Left colon (tissue), 2 donors: ENCODE measurements around the gene ANKRD11. TPM values are rescaled to one million over a fixed set of nuclear protein-coding genes. Genes with fewer than 3 reads are reported as not detected.
"Not testable (repeated sequence)": the region's sequence is repeated elsewhere in the genome, so short reads cannot be mapped to it uniquely, and the experiment has no call there.

Source experiments
- ATAC-seq: fragments of 200-7000 bp; cut with Tn5 transposase; one replicate; pipeline ENCODE4 v1.9.1; 2020; ENCODE audit warnings: mild to moderate bottlenecking, moderate library complexity
- DNase-seq, 2 donors: peaks; one replicate each; pipeline ENCODE4 v3.0.0-alpha.2; 2020
- intact Hi-C, 2 donors: fragments of 100-400 bp; cut with DNase I in 1 of 2; cut with micrococcal nuclease in 1 of 2; formaldehyde crosslinking; loops; one replicate each; pipeline versions ENCODE4 v1.11.2 to v1.14.0; 2022; cut with DNase I, micrococcal nuclease
- total RNA-seq, 2 donors: library from RNA; stranded (reverse); fragmentation: NEBNext Ultra II Directional; extraction: Animal tissue kit (Norgen Biotek cat#: 25700); gene quantifications; one replicate each; pipeline ENCODE4 v1.2.1, GENCODE V29; 2021
- donor health status: DM: no; HTN: no; CAD: no.
- donor health status: DM: yes; HTN: yes; CAD: no.

ANKRD11 gene
- total RNA-seq, 2 donors from 2014 or later, result 82.5 to 135 TPM

DNA sequence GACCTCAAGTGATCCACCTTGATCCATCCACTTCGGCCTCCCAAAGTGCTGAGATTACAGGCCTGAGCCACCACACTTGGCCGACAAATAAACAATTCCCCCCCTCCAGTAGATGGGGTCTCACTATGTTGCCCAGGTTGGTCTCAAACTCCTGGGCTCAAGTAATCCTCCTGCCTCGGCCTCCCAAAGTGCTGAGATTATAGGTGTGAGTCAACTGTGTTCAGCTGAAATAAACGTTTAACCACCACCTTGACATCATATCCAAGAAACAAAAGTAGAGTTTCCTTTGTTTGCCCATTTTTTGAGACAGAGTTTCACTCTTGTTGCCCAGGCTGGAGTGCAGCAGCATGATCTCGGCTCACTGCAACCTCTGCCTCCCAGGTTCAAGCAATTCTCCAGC, 107.8 kb downstream of the ANKRD11 start:
- intact Hi-C loops, ATAC-seq, DNase-seq: not testable (repeated sequence)

DNA sequence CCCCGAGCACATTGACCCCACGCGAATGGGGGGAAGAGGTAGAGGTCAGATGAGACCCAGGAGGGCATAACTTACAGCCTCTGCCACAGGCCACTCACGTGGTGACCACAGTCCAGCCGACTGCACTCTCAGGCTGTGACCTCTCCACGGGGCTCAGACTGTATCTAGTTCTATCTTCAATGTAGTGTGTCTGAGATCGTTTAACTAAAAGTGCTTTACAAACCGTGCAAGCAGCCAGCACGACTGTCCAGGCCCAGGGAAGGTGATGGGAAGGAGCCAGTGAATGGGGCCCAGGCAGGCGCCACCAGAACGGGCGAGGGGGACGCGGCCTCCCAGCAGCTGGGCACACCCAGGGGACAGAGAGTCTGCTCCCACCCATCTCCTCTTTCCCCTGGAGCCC, 108.6 kb downstream of the ANKRD11 start:
- DNase-seq (no peak), ATAC-seq (no peak)
- intact Hi-C loops, result no loop called here

DNA sequence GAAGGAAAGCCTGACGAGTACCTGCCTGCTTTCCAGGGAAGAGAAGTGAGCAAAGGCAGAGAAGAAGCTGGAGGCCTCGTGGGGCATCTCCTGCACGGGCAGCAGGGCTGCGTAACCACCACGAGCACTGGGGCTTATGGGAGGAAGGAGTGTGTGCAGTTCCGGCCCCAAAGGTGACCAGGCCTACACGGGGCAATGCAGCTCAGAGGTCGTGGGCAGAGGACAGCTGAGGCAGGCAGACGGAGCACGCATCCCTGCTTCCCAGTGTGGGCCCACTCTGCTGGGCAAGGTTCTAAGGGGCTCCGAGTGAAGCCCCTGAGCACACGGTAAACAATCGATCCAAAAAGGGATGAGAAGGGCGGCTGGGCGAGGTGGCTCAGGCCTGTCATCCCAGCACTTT, 109.7 kb downstream of the ANKRD11 start:
- ATAC-seq (no peak), DNase-seq (no peak)
- intact Hi-C loops, result no loop called here

DNA sequence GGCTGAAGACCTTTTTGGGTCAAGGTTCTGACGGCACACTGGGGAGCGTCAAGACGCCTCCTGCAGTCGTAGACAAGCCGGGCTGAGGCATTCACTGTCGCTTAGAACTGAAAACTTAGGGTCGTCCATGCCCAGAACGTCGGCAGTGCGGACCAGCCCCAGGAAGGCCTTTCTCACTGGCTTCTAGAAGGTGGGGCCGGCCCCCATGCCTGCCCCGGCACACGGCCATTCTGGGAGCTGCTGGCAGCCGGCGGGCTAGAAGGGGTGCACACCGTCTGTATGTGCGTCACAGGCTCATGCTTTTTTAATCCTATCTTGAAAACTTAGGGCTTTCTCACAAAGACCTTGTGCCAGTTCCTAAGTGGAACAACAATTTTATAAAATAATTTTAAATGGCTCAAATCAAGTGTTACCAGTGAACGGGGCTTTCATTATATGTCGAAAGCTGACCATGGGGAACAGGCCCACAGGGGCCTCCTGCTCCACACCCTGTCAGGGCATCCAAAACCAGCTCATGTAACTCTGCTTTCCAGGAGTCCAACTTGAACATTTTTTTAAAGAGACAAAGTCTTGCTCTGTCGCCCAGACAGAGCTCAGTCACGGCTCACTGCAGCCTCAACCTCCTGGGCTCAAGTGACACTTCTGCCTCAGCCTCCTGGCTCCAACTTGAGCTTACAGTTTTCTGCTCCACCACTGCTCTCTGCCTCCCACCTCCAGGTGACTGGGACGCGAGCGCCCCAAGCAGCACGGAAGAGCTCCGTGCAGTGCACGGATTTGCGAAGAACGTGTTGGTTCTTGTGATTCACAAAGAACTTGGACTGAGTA, 111.2 kb downstream of the ANKRD11 start:
- no peak for ATAC-seq
- no peak for DNase-seq
- intact Hi-C loops, result no loop called here

DNA sequence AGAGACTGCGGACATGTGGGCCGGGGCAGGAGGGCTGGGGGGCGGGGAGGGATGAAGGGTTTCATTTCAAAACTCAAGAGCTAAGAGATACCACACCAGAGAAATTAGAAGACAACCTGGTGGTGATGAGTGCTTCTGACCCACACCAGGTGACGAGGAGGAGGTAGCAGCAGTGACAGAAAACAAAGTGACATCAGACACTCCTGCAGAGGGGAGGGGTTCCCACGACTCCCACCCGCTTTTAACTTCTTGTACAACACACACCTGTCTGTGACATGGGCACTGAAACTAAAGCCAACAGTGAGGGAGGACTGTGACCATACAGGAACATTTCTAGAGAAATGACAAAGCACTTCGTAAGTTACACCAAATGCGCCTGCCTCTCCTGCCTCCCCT, 112.9 kb downstream of the ANKRD11 start:
- ATAC-seq, result no peak
- intact Hi-C loops, result no loop called here
- DNase-seq, result no peak

DNA sequence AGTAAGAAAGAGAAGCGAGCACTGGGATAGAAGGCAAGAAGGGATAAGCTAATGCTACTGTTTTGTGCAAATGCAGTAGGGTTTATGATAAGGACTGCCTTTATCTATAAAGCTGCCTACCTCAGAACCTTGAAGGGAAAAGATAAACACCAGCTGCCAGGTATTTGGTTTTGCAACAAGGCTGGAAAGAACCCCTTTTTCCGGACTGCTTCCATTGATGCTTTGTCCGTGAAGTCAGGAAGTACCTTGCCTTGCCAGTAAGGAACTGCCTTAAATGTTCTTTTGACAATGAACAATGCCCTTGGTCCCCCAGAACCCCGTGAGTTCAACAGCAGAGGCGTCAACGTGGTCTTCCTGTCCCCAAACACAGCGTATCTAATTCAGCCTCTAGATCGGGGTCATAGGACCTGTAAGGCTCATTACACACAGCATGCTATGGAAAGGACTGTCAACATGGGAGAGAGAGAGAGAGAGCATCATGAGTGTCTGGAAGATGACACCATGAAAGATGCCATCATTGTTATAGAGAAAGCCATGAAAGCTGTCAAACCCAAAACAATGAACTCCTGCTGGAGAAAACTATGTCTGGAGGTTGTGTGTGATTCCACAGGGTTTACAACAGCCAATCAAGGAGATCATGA, 113.4 kb downstream of the ANKRD11 start:
- no peak for DNase-seq
- no peak for ATAC-seq
- intact Hi-C loops, result no loop called here

DNA sequence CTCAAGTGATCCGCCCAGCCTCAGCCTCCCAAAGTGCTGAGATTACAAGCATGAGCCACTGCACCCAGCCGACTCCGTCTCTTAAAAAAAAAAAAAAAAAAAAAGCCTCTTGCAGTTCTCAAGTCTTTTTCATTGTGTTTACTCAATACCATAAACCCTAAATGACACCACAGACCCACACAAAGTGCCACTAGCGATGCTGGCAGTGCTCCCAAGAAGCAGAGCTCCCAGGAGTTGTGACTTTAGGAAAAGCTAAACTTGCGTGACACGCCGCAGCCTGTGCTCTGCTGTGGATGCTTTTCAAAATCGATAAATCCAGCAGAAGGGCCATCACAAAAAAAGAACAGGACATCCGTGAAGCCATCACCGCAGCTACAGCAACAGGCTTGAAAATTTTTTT, 114.7 kb downstream of the ANKRD11 start:
- intact Hi-C loops, result no loop called here

DNA sequence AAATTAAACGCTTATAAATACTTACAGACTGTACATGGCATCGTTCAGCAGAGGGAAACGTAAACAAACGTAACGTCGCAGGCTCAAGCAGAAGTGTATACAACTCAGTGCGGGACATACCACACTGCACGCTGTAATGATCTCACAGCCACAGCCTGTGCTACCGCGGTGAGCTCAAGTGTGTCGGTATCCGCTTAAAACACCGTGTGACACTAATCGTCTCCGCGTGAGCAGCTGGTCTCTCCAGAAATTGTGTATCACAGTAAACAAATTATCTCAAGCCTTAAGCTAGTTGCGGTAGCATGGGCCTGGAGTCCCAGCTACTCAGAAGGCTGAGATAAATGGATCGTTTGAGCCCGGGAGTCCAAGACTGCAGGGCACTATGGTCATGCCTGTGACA, 115.3 kb downstream of the ANKRD11 start:
- peak; percentile 15 for ATAC-seq
- intact Hi-C loops, result no loop called here
- DNase-seq, result no peak

More for the DNA sequence above, 114.7 kb downstream of the ANKRD11 start:
- ATAC-seq (peak; percentile 45), DNase-seq (no peak)

DNA sequence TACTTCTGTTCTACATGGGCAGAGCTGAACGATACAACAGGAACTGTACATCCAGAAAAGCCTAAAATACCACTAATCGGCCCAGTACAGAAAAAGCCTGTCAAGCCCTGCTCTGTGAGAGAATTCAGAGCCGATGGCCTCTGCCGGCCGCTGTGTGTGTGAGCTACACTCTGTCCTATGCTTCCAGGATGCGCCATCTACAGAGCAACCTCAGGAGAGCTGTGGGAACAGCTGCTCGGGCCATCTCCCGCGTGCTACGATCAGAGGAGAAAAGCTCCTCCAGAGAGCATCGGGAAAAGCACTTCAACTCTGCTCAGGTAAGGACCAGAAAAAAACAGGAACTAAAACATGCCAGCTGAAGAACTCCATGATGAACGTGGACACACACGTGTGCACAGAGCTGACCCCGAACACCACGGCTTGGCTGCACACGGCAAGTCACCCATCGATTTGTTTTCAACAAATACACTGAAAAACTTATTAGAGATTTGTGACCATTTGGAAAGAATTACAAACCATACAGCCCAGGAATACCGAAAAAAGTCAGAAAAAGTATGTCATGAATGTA, 115.9 kb downstream of the ANKRD11 start:
- DNase-seq (no peak), ATAC-seq (no peak)
- intact Hi-C loops, result no loop called here

DNA sequence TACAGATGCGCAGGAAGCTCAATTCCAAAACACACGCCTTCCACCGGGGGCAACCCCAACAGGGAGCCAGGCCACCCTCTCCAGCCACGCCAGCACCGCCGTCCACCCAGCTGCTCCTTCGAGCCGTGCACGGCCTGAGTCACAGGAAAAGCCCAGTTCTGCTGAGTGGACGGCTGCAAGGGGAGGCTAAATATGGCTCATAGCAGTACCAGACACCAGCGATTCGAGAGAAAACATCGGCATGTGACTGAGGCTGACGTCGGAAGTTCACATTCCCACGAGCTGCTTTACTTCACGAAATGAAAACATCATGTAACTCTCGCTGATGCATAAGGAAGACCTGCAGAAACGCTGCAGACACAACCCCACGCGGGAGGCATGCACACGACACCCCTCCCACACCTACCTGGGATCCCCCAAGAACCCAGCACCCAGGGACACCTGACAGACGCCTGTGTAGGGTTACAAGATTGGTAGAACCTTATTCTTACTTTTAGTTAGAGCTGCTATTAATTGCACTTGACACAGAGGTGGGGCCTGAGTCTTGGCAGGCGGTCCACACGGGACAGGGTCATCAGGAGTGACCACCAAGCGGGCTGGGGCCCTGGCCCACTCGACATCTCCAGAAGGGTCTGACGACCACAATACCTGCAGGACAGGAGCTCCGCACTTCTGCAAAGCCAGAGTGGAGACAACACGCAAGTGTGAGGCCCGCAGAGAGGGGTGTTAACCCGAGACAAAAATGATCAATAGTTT, 116.8 kb downstream of the ANKRD11 start:
- ATAC-seq, result no peak
- intact Hi-C loops, result no loop called here

DNA sequence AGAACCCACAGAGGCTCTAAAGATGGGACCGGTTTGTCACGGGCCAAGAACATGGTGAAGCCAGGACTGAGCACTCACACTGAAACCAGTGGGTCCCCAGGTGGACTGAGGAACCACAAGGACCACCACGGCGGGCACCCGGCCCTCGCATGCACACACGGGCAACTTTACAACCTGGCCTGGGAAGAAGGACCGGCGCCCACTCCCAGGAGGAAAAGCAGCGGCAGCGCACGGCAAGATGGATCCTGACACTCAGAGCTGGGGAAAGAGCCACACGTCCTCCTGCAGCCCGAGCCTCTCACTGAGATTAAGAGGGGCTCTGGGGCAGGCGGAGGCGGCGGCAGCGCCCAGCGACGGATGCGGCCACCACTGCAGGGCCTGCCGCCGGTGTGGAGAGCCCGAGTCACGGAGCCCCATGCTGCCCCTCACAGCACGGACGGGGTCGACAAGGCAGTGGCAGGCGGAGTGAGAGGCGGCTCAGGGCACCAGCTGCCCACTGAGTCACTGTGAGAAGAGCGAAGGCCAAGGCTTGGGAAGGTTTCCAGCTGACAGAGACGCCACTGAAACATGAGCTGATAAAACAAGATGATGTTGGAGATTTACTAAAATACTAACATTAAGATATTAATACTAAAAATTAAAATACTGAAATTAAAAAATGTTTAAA, 118.3 kb downstream of the ANKRD11 start:
- intact Hi-C loops, result no loop called here
- DNase-seq (no peak), ATAC-seq (no peak)

More for the DNA sequence above, 116.8 kb downstream of the ANKRD11 start:
- no peak for DNase-seq

DNA sequence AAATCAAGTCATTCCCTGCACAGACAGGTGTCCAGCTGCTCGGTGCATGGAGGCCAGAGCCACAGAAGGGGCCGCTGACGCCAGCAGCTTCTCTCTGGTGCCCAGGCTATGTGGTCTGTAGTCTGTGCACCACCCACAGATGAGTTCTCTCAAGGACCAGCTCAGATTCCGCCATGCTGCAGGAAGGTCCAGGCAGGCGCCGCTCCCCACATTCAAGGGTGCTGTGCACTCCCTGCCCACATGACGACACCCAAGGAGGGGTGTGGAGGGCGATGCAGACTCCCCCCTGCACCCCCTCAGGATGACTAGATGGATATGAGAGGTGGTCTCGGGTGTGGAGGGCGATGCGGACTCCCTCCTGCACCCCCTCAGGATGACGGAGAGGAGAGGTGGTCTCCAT, 119.0 kb downstream of the ANKRD11 start:
- ATAC-seq (no peak), DNase-seq (no peak)
- intact Hi-C loops, result no loop called here

DNA sequence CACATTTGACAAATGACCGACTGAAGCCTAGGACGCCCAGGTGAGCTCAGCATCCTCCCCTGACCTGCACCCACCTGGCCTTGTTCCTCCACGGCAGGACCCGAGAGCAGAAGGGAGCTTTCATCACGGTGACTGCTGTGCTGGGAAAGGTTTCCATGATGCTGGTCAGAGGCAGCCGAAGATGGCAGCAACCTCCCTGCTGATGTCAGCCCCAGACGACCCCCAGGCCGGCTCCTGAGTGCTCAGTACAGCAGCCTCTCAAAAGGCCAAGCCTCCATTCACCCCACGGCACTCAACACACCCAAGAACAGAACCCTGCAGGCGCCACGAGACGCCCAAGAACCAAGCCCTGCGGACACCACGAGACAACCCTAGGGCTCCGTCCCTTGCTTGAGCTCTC, 119.8 kb downstream of the ANKRD11 start:
- intact Hi-C loops, result no loop called here
- ATAC-seq (no peak), DNase-seq (no peak)

DNA sequence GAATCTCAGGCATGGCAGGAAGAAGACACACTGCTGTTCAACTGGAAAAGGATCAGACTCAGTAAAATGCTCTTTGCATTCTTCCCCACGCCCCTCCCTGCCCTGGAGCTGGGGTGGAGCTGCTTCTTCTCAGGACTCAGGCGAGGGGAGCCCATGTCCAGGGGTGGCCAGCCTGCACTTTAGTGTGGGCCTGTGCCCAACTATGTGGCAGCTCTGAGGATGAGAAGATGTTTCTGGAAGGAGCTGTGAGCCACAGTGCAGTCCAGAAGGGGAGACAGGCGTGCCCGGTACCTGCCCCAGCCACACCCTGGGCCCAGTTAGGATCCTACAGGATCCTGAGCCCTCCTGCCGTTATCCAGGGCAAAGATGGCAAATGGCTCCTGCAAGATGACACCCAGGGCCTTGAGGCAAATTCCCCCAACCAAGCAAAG, 120.3 kb downstream of the ANKRD11 start:
- ATAC-seq, result peak; percentile 24
- intact Hi-C loops, result no loop called here
- DNase-seq, result no peak

DNA sequence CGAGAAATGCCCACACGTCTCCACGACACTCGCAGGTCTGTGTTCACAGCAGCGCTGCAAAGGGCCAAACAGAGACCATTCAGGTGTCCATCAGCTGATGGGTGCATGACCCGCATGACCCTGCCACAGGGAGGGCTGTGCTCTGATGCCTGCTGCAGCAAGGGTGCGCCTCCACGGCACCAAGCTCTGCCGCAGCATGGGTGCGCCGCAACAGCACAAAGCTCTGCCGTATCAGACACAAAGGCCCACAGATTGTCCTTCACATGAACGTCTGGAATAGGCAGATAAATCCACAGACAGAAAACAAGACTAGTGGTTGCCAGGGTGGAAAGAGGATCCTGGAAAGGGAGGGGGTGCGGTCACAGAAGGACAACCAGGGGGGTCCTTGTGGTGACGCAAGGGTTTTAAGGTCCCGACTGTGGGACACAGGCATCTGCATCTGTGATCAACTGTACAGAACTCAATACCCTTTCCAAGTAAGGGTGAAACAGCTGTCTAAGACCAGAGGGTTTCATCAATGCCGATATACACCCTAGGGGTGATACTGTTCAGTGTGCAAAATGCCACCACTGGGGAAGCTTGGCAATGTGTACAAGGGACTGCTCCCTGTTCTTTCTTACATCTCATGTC, 121.0 kb downstream of the ANKRD11 start:
- ATAC-seq, result no peak
- DNase-seq, result no peak
- intact Hi-C loops, result no loop called here

DNA sequence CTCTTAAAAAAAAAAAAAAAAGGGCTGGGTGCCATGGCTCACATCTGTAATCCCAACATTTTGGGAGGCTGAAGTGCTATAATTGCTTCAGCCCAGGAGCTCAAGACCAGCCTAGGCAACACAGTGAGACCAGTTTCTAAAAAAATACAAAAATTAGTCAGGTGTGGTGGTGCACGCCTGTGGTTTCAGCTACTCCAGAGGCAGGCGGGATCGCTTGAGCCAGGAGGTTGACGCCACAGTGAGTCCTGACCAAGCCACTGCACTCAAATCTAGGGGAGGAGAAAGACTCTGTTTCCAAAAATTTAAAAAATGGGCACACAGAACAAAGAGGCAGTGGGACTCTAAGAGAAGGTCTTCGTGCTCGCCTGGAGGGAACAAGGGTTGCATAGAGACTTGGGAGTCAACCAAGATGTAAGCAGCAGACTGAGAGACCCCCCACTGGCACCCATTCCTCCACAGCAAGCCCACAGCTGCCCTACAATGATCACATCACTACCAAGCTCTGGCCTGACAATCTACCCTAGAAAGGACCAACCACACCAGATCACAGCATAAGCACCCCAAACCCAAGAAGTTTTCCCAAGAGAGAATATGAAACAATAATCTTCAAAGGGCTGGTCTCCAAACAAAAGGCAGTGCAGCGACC, 121.6 kb downstream of the ANKRD11 start:
- DNase-seq (no peak), ATAC-seq (no peak)
- intact Hi-C loops, result no loop called here

DNA sequence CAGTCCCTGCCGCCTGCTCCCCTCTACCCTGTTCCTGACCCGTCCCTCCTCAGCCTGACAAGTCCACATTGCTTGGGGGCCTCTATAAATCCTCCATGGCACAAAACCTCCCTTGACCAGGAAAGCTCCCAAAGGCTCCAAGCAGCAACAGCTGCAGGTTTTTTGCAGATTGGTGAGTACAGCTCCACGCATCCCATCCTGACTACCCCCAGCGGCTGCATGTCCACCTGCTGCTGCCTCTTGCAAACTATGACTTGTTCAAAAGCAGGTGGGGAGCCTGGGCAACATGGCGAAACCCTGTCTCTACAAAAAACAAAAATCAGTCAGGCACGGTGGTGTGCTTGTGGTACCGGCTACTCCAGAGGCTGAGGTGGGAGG, 122.8 kb downstream of the ANKRD11 start:
- no peak for DNase-seq

More for the DNA sequence above, 122.8 kb downstream of the ANKRD11 start:
- no peak for ATAC-seq
- intact Hi-C loops, result no loop called here
